ENCODE measurements around the gene RBBP8NL. TPM values are rescaled to one million over a fixed set of nuclear protein-coding genes. Genes with fewer than 3 reads are reported as not detected.
A peak's percentile ranks its signal among the peaks of the same experiment; 100 is the strongest.

RBBP8NL gene, protein sequence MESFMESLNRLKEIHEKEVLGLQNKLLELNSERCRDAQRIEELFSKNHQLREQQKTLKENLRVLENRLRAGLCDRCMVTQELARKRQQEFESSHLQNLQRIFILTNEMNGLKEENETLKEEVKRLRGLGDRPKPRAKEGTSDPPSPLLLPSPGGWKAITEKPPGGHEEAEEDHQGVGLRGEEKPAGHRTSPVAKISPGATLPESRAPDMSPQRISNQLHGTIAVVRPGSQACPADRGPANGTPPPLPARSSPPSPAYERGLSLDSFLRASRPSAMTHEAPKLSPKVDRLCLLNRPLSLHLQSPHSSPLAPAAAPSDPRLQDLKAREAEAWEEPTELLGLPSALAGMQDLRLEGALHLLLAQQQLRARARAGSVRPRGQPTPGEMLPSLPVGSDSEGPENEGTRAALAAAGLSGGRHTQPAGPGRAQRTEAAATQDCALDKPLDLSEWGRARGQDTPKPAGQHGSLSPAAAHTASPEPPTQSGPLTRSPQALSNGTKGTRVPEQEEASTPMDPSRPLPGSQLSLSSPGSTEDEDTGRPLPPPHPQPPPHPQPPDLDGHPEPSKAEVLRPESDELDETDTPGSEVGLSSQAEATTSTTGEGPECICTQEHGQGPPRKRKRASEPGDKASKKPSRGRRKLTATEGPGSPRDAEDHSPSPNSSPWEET
- total RNA-seq (2011; cell fraction: chromatin; rRNA removed; ENCODE audit: low replicate concordance): not detected in 2 replicates
- not detected in 2 replicates for total RNA-seq (2011; cell fraction: nucleolus; rRNA removed)
- not detected in 2 replicates for total RNA-seq (2011; cell fraction: nucleoplasm; rRNA removed)
- total RNA-seq (2014; rRNA removed) (not detected in 2 replicates), total RNA-seq (2014; rRNA removed; fragmentation: Illumina TruSeq; extraction: Trizol) (not detected in 2 replicates), total RNA-seq (2015; rRNA removed; fragmentation: Illumina TruSeq; extraction: Trizol) (not detected in 2 replicates), total RNA-seq (2021) (not detected in 2 replicates), polyA plus RNA-seq (2011; rRNA removed) (not detected in 2 replicates), polyA plus RNA-seq (2014; fragmentation: Illumina TruSeq; extraction: Trizol) (not detected in 2 replicates), polyA plus RNA-seq (2014; fragmentation: Nextera tagmentation; extraction: Ambion mirVana) (not detected), polyA plus RNA-seq (2014; rRNA removed) (not detected in 2 replicates), polyA minus RNA-seq (2011; rRNA and poly(A)+ RNA removed) (not detected in 2 replicates), Bru-seq, nascent RNA (percentile 6 among the genes with signal in this experiment), BruChase-seq, experiment 1, labeled RNA remaining after a 2-hour chase (not detected), BruChase-seq, experiment 2, labeled RNA remaining after a 6-hour chase (not detected)
- polyA plus RNA-seq (2011; cell fraction: cytosol; rRNA removed): 0.04 TPM in 1 of 2 replicates, not detected in the other
- 0.09 TPM in 1 of 2 replicates, not detected in the other for polyA plus RNA-seq (2011; cell fraction: nucleus; rRNA removed)
- polyA plus RNA-seq (2012): not detected in 2 replicates
- not detected in 2 replicates for polyA minus RNA-seq (2011; cell fraction: cytosol; rRNA and poly(A)+ RNA removed)
- not detected in 2 replicates for polyA minus RNA-seq (2011; cell fraction: nucleus; rRNA and poly(A)+ RNA removed)
- long read RNA-seq, experiment 1: 0 reads
- long read RNA-seq, experiment 2: 0 reads
- long read RNA-seq, experiment 3: 0 reads

DNA sequence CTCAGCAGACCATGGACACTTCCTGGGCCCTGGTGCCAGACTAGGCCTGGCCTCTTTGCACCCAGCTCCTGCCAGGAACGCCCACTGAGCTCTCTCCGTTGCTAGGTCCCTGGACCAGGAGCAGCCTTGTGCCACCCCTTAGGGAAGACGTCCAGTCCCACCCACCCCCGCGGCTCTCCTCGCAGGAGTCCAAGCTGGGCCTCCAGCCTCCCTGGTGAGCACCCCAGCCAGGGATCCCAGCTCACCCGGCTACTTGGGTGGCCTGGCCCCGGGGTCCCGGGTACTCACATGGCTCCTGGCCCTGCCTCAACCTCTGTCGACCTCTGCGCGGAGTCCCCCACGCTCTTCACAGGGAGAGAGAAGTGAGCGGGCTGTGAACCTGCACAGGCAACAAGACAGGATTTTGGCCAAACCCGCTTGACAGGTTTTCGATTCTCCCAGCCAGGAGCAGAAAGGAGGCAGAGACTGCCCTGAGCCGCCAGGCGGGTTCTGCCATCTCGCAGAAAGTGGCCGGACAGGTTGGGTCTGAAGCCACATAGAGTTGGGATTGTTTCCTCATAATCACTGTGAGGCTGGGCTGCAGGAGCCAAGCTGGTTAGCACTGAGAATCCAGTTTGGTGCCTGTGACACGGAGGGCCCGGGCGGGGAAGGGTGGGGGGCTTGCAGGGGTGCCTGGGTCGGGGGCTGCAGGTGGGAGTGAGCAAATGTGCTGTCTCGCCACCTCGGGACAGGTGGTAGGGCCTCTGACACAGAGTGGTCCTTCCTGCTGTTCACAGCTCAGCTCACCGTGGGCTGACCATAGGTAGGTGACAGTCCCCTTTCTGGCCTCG lies at the start of gene RBBP8NL:
Gene RBBP8NL, minus strand, starts transcription at position 368 of the 830 bp plus-strand sequence. CDS start 7,892 bp downstream, outside the sequence.
- H3K9me3 ChIP-seq (replicated peaks; ENCODE audit: control insufficient read depth, insufficient read depth, low read depth, low read length): no peaks in the 10 kb centered on the region
- H2AFZ ChIP-seq (ENCODE audit: low read depth, low read length): no peak within 1 kb of the TSS
- ChIA-PET CTCF (ENCODE audit: low intra/inter-chr PET ratio) (no interaction called here), POLR2A (interaction anchor here (0.6 to 1.1 kb wide), 2 partner anchors 13 to 66 kb away, joined by 3 read pairs; no protein-coding TSS in a partner anchor)
- 0 out of 2 replicates have a peak, but pooled peaks cover 3% of the 10 kb centered on the region for H4K20me1 ChIP-seq (replicated peaks; ENCODE audit: control insufficient read depth, insufficient read depth, low read length)
- 21% methylated on average over 27 of the region's 28 CpGs for WGBS (ENCODE audit: insufficient coverage, low coverage, missing lambda C conversion rate)
- peaks cover 0 to 61% of the 10 kb centered on the region in 2 experiments; a peak in 2 of 5 replicates for H3K4me1 ChIP-seq (replicated peaks in 1 of 2; ENCODE audit: control insufficient read depth in 2 of 2, insufficient read depth in 2 of 2, low read length in 2 of 2)
- no peak within 1 kb of the TSS for H3K4me2 ChIP-seq (ENCODE audit: insufficient read depth, low read length)
- no peaks in the 10 kb centered on the region for H3K9me1 ChIP-seq (ENCODE audit: control insufficient read depth, insufficient read depth, low read length)
- ATAC-seq: no peak
- H3K9ac ChIP-seq (ENCODE audit: insufficient read depth in 1 of 2, low read depth in 2 of 2, low read length in 2 of 2): 0 out of 4 replicates have a peak within 1 kb of the TSS, but pooled peaks of 1 of the 2 experiments have one; percentile 26
- in situ Hi-C loops (cut with MboI): no loop called here
- no peak for FAIRE-seq
- BruUV-seq (replicated peaks): no TSS peak
- no peak within 1 kb of the TSS for H3K27ac ChIP-seq (ENCODE audit: extremely low read depth, low read depth, low read length)
- peaks cover 12 to 79% of the 10 kb centered on the region in 2 experiments; a peak in 4 of 5 replicates for H3K27me3 ChIP-seq (ENCODE audit: control insufficient read depth in 2 of 2, insufficient read depth in 2 of 2, low read length in 2 of 2)
- no peak for DNase-seq (ENCODE audit: extremely low read depth in 1 of 4, low spot score in 3 of 4)
- H3K4me3 ChIP-seq: no peak within 1 kb of the TSS
- H3K79me2 ChIP-seq (ENCODE audit: control insufficient read depth, insufficient read depth, low read length): no peaks in the 10 kb centered on the region
- intact Hi-C loops (cut with micrococcal nuclease): no loop called here
- H3K36me3 ChIP-seq (ENCODE audit: control insufficient read depth, insufficient read depth, low read length): no peaks in the 10 kb centered on the region
- no peak for TF ChIP-seq ZNF146 (CRISPR knock-in tag; IDR thresholded peaks at IDR 0.05; ENCODE audit: unreplicated experiment)
- TF ChIP-seq SRSF9 (IDR thresholded peaks at IDR 0.05; ENCODE audit: borderline replicate concordance, low read depth, low read length): no peak
- TF ChIP-seq COPS2 (conservative IDR thresholded peaks at IDR 0.05): no peak
- no peak for TF ChIP-seq RB1 (IDR thresholded peaks at IDR 0.05; ENCODE audit: low read depth)
- TF ChIP-seq, protein P1, sequence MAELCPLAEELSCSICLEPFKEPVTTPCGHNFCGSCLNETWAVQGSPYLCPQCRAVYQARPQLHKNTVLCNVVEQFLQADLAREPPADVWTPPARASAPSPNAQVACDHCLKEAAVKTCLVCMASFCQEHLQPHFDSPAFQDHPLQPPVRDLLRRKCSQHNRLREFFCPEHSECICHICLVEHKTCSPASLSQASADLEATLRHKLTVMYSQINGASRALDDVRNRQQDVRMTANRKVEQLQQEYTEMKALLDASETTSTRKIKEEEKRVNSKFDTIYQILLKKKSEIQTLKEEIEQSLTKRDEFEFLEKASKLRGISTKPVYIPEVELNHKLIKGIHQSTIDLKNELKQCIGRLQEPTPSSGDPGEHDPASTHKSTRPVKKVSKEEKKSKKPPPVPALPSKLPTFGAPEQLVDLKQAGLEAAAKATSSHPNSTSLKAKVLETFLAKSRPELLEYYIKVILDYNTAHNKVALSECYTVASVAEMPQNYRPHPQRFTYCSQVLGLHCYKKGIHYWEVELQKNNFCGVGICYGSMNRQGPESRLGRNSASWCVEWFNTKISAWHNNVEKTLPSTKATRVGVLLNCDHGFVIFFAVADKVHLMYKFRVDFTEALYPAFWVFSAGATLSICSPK (IDR thresholded peaks at IDR 0.05; ENCODE audit: borderline replicate concordance): no peak
- TF ChIP-seq ZNF253 (CRISPR knock-in tag; conservative IDR thresholded peaks at IDR 0.05): no peak
- no peak for TF ChIP-seq ZNF174 (CRISPR knock-in tag; IDR thresholded peaks at IDR 0.05)
- no peak for TF ChIP-seq HNRNPUL1 (IDR thresholded peaks at IDR 0.05; ENCODE audit: low read length)
- no peak for TF ChIP-seq MYNN (IDR thresholded peaks at IDR 0.05)
- no peak for TF ChIP-seq MYNN (CRISPR knock-in tag; IDR thresholded peaks at IDR 0.05)
- no peak for TF ChIP-seq ZNF184 (CRISPR knock-in tag; IDR thresholded peaks at IDR 0.05)
- TF ChIP-seq ZNF124 (CRISPR knock-in tag; IDR thresholded peaks at IDR 0.05): no peak
- TF ChIP-seq ZBTB8A (IDR thresholded peaks at IDR 0.05; ENCODE audit: partially characterized antibody): no peak
- no peak for TF ChIP-seq ZNF274 (IDR thresholded peaks at IDR 0.05; ENCODE audit: borderline replicate concordance, low read depth, low read length)
- TF ChIP-seq NFATC3 (IDR thresholded peaks at IDR 0.05): no peak
- TF ChIP-seq NFYB (IDR thresholded peaks at IDR 0.05; ENCODE audit: extremely low read depth, insufficient read length): no peak

Data from K562 (cell line).